Lung (tissue), 12 donors: ENCODE measurements around the gene IFT74. TPM values are rescaled to one million over a fixed set of nuclear protein-coding genes. Genes with fewer than 3 reads are reported as not detected.

Experiments
- ATAC-seq: fragments of 200-7000 bp; cut with Tn5 transposase; one replicate; pipeline ENCODE4 v1.9.1; 2020; ENCODE audit warnings: moderate number of reproducible peaks; ENCODE audit not compliant: insufficient read depth, low FRiP score
- DNase-seq, 3 donors: peaks; one replicate each; pipeline ENCODE4 v3.0.0-alpha.2; 2013 to 2017
- H3K27ac ChIP-seq, 2 donors: one replicate each; pipeline ENCODE4 v1.5.1; 2013; ENCODE audit warnings: mild to moderate bottlenecking in 2 of 2, moderate library complexity in 2 of 2, control low read depth in 1 of 2, inconsistent platforms in 1 of 2, low read depth in 1 of 2, low read length in 1 of 2
- H3K27me3 ChIP-seq, 3 donors: one replicate each; pipeline ENCODE4 v1.5.1; 2013; ENCODE audit warnings: low read length in 2 of 3; ENCODE audit not compliant: control insufficient read depth in 3 of 3, insufficient read depth in 3 of 3
- H3K36me3 ChIP-seq, 4 donors: one replicate each; pipeline ENCODE4 v1.5.1; 2013; ENCODE audit warnings: low read length in 4 of 4, mild to moderate bottlenecking in 1 of 4, moderate library complexity in 1 of 4; ENCODE audit not compliant: control insufficient read depth in 4 of 4, insufficient read depth in 4 of 4
- H3K4me1 ChIP-seq, 5 donors: one replicate each; pipeline ENCODE4 v1.5.1; 2013; ENCODE audit warnings: low read length in 5 of 5, mild to moderate bottlenecking in 2 of 5, moderate library complexity in 1 of 5; ENCODE audit not compliant: control insufficient read depth in 5 of 5, insufficient read depth in 5 of 5
- H3K4me3 ChIP-seq: one replicate; pipeline ENCODE4 v1.5.1; 2013; ENCODE audit warnings: mild to moderate bottlenecking, control low read depth, moderate library complexity
- H3K9ac ChIP-seq, 2 donors: one replicate each; pipeline ENCODE4 v1.5.1; 2013; ENCODE audit warnings: low read length in 2 of 2, control low read depth in 1 of 2; ENCODE audit not compliant: insufficient read depth in 1 of 2
- H3K9me3 ChIP-seq, 4 donors: one replicate each; pipeline ENCODE4 v1.5.1; 2013; ENCODE audit warnings: low read length in 3 of 4, mild to moderate bottlenecking in 1 of 4, moderate library complexity in 1 of 4; ENCODE audit not compliant: control insufficient read depth in 4 of 4, insufficient read depth in 3 of 4
- CTCF ChIP-seq: IDR thresholded peaks from 2 replicates; pipeline ENCODE4 v1.5.1; 2012; ENCODE audit warnings: mild to moderate bottlenecking; ENCODE audit errors: control extremely low read depth, extremely low read depth
- WGBS, 2 donors: extraction: QIAGEN DNeasy Blood & Tissue Kit; methylation state at CpG; one replicate each; pipeline ENCODE4 v1.1.7; 2013; 5-methylcytosine and 5-hydroxymethylcytosine counted together
- polyA plus RNA-seq, 2 donors: library from polyadenylated mRNA; stranded (reverse); fragments of 200-250 nt; gene quantifications; one replicate each; pipeline ENCODE4 v1.2.1, GENCODE V29; 2013
- total RNA-seq, 2 donors: library from RNA; depleted of rRNA in 1 of 2; stranded (reverse); fragments of >200 nt in 1 of 2; gene quantifications; one replicate each; pipeline ENCODE4 v1.2.1, GENCODE V29; 2014 to 2021
- donor health status: control.
- donor health status: control.
- donor health status: Bipolar disorder and iron deficiency.
- donor health status: healthy.
- donor health status: DM: yes; HTN: yes; CAD: no.

Gene IFT74
- total and polyA plus RNA-seq, 4 donors = 6.3 to 36.9 (median 13.0) TPM

GRCh38 chr9:26955222-26955903 is 849 bp upstream of the IFT74 start:
- no peak for TF ChIP-seq CTCF
- Histone ChIP-seq H3K27me3 (no peaks in the 10 kb centered on the region), H3K9ac (peak overlapping the region; percentile 93 to 100), H3K4me1 (peaks cover 0 to 18% (median 5%) of the 10 kb centered on the region in 5 donors), H3K9me3 (no peaks in the 10 kb centered on the region), H3K27ac (peak overlapping the region; percentile 94 to 95), H3K36me3 (no peaks in the 10 kb centered on the region), H3K4me3 (peak overlapping the region; percentile 56)
- ATAC-seq = no peak
- peak; percentile 23 to 68 (median 64) for DNase-seq
- WGBS, 2 donors = 37 to 43% methylated on average over 4 of the region's 4 CpGs

DNA sequence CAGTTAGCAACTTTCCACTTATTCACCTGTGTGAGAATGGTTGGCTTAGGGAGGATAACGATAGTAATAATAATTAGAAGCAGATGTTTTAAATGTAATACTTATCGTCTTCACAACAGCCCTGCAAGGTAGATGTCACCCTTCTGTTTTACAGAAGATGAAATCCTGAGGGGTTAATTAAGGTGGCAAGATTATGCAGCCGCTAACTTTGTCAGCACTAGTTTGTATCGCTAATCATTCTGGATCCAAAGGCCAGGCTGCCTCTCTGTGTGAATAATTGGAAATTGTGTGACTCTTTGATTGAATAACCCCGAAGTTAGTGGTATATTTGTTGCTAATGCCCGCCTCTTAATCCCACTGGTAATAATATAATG is 635 bp downstream of the IFT74 start:
- 39 to 44% methylated on average over 6 of the region's 6 CpGs for WGBS, 2 donors
- ATAC-seq (no peak), DNase-seq (no peak)
- H3K4me1 ChIP-seq = peaks cover 0 to 18% (median 5%) of the 10 kb centered on the region in 5 donors
- TF ChIP-seq CTCF = no peak
- peak overlapping the region; percentile 93 to 100 for H3K9ac ChIP-seq
- H3K36me3 ChIP-seq = no peaks in the 10 kb centered on the region
- no peaks in the 10 kb centered on the region for H3K9me3 ChIP-seq
- peak overlapping the region; percentile 74 for H3K4me3 ChIP-seq
- H3K27ac ChIP-seq = peak overlapping the region; percentile 76 to 94
- H3K27me3 ChIP-seq = no peaks in the 10 kb centered on the region

DNA sequence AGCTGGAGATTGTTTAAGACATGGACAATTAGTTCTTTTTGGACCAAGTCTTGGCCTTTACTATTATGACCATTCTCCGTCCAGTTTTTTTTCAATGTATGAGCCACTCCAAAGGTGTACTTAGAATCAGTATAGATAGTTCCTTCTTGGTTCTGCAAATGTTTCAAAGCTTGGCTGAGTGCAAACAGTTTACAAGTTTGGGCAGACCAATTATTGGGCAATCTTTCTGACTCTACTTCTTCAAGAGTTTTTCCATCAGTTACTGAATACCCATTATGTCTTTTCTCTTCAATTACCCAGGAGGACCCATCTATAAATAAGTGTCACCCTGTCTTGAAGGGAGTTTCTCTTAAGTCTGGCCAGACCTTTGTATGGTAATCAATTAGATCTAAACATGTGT is 15.5 kb downstream of the IFT74 start:
- H3K9ac ChIP-seq = no peak overlapping the region
- ATAC-seq (no peak), DNase-seq (no peak)
- 100% methylated on average over 1 of the region's 1 CpG for WGBS, 2 donors
- H3K4me1 ChIP-seq = no peaks in the 10 kb centered on the region
- TF ChIP-seq CTCF = no peak
- no peak overlapping the region for H3K27ac ChIP-seq
- no peaks in the 10 kb centered on the region for H3K9me3 ChIP-seq
- H3K4me3 ChIP-seq = no peak overlapping the region
- peaks cover 0 to 12% (median 5%) of the 10 kb centered on the region in 4 donors for H3K36me3 ChIP-seq
- no peaks in the 10 kb centered on the region for H3K27me3 ChIP-seq

DNA sequence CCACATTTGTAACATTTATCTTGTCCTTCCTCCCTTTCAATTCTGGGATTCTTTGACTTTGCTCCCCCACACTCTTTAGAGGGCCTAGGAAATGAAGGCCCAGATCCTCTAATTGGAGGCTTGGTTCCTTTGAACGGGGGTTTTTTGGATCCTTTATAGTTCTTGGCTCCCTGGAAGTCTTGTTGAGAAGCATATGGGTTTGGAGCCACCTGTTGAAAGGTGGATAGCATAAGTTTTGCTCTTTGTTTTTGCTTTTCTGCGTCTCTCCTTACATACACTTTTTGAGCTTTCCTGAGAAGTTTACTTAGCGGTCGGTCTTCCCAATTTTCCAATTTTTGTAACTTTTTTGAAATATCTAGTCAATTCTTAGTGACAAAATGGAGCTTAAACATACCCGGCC is 17.8 kb downstream of the IFT74 start:
- Histone ChIP-seq H3K27me3 (no peaks in the 10 kb centered on the region), H3K4me1 (no peaks in the 10 kb centered on the region), H3K9ac (no peak overlapping the region), H3K36me3 (peaks cover 0 to 19% (median 3%) of the 10 kb centered on the region in 4 donors), H3K4me3 (no peak overlapping the region), H3K9me3 (no peaks in the 10 kb centered on the region), H3K27ac (no peak overlapping the region)
- DNase-seq = no peak
- WGBS, 2 donors = 92 to 97% methylated on average over 5 of the region's 5 CpGs
- no peak for TF ChIP-seq CTCF
- ATAC-seq = no peak
